ENCODE results near the gene OPN1SW. TPM values are rescaled to one million over a fixed set of nuclear protein-coding genes. Genes with fewer than 3 reads are reported as not detected.

The OPN1SW gene
- total and polyA plus RNA-seq, 9 of the 15 experiments (the other 6 are each of a cell fraction or from before 2014, with no cell fraction given), result 0.84 to 1.0 TPM; not detected in 7

DNA sequence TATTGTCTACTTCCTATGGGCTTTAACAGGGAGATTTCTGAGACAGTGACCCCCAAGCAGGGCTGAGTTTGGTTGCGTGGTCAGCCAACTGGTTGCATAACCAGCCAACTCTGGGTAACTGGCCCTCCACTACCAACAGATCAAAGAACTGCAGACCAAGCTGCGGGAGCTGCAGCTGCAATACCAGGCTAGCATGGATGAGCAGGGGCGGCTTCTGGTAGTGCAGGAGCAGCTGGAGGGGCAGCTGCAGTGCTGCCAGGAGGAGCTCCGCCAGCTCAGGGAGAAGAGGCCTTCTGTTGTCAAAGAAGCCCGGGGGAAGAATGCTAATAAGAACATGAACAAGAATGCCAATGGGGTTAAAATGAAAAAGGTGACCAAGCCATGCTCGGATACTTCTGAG, 38.9 kb upstream of the OPN1SW start (continued):
- no peak for TF ChIP-seq FOXK1 (CRISPR knock-in tag; IDR thresholded peaks at IDR 0.05; ENCODE audit: borderline replicate concordance)
- TF ChIP-seq, protein P1, sequence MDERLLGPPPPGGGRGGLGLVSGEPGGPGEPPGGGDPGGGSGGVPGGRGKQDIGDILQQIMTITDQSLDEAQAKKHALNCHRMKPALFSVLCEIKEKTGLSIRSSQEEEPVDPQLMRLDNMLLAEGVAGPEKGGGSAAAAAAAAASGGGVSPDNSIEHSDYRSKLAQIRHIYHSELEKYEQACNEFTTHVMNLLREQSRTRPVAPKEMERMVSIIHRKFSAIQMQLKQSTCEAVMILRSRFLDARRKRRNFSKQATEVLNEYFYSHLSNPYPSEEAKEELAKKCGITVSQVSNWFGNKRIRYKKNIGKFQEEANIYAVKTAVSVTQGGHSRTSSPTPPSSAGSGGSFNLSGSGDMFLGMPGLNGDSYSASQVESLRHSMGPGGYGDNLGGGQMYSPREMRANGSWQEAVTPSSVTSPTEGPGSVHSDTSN (CRISPR knock-in tag; IDR thresholded peaks at IDR 0.05; ENCODE audit: low read depth), result no peak
- TF ChIP-seq, protein P1 (tag; conservative IDR thresholded peaks at IDR 0.05; ENCODE audit: low read depth), result no peak
- no peak for TF ChIP-seq MAFG (tag; conservative IDR thresholded peaks at IDR 0.05)

DNA sequence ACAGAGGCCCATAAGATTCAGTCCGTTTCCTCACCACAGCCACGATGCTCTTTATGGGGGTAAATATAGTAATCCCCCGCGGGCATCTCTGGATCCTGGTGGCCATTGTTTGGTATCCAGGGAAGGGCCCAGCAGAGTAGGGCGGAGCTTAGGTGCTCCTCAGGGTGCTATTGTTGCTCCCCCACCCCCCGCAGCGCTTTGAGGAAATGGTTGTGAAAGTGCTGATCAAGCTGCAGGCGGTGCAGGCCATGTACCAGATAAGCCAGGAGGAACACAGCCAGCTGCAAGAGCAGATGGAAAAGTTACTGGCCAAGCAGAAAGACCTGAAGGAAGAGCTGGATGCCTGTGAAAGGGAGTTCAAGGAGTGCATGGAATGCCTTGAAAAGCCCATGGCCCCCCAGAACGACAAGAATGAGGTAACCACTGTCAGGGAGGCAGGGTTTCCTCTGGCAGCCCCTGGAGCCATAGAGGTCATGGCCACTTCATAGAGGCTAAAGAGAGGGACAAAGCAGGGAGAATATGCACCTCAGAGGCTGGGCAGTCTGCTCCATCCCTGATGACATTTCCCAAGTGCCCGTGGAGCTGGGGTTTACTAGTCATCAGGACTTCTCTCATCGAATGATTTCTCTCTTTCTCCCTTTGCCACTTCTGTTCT, 37.0 kb upstream of the OPN1SW start:
- BruUV-seq (replicated peaks), result no TSS peak
- intact Hi-C loops (cut with micrococcal nuclease), result no loop called here
- ATAC-seq, result peak; percentile 92
- peaks cover 26 to 33% of the 10 kb centered on the region in 2 experiments; a peak in 4 of 5 replicates for H3K4me1 ChIP-seq (replicated peaks in 1 of 2; ENCODE audit: control insufficient read depth in 2 of 2, insufficient read depth in 2 of 2, low read length in 2 of 2)
- H3K9me1 ChIP-seq (ENCODE audit: control insufficient read depth, insufficient read depth, low read length), result peaks cover 6% of the 10 kb centered on the region
- H2AFZ ChIP-seq (ENCODE audit: low read depth, low read length), result peak overlapping the region; percentile 48
- FAIRE-seq, result peak; percentile 92
- H3K79me2 ChIP-seq (ENCODE audit: control insufficient read depth, insufficient read depth, low read length), result no peaks in the 10 kb centered on the region
- CTCF ChIA-PET (ENCODE audit: low intra/inter-chr PET ratio), result no interaction called here
- POLR2A ChIA-PET, result interaction anchor here (0.5 to 4.7 kb wide), 19 partner anchors 7 to 141 kb away, joined by 3 to 20 read pairs (median 5); partner anchors contain the start of gene GARIN1A
- no peaks in the 10 kb centered on the region for H3K27me3 ChIP-seq (ENCODE audit: control insufficient read depth in 2 of 2, insufficient read depth in 2 of 2, low read length in 2 of 2)
- no peaks in the 10 kb centered on the region for H4K20me1 ChIP-seq (replicated peaks; ENCODE audit: control insufficient read depth, insufficient read depth, low read length)
- H3K9me3 ChIP-seq (replicated peaks; ENCODE audit: control insufficient read depth, insufficient read depth, low read depth, low read length), result no peaks in the 10 kb centered on the region
- peaks cover 38% of the 10 kb centered on the region for H3K36me3 ChIP-seq (ENCODE audit: control insufficient read depth, insufficient read depth, low read length)
- WGBS (ENCODE audit: insufficient coverage, low coverage, missing lambda C conversion rate), result 8% methylated on average over 11 of the region's 11 CpGs
- in situ Hi-C loops (cut with MboI), result no loop called here
- DNase-seq (ENCODE audit: extremely low read depth in 1 of 4, low spot score in 3 of 4), result peak; percentile 87 to 97 (median 92)
- no peak overlapping the region for H3K4me3 ChIP-seq
- peak overlapping the region; percentile 58 for H3K4me2 ChIP-seq (ENCODE audit: insufficient read depth, low read length)
- H3K9ac ChIP-seq (ENCODE audit: insufficient read depth in 1 of 2, low read depth in 2 of 2, low read length in 2 of 2), result peak overlapping the region in 1 of 2 experiments; percentile 42; a peak in 1 of 4 replicates
- H3K27ac ChIP-seq (ENCODE audit: extremely low read depth, low read depth, low read length), result peak overlapping the region; percentile 9; the same call in 1 of the 3 replicates
- TF ChIP-seq PHF21A (IDR thresholded peaks at IDR 0.05; ENCODE audit: borderline replicate concordance, low read depth), result peak; percentile 62; the same call in 1 of the 2 replicates
- peak; percentile 30 to 46; a peak in 3 of 4 replicates for TF ChIP-seq NRF1 (conservative IDR thresholded peaks at IDR 0.05 in 1 of 2, IDR thresholded peaks at IDR 0.05 in 1 of 2)
- 0 out of 4 replicates have a peak, but pooled peaks of 1 of the 2 experiments have one; percentile 41 for TF ChIP-seq NONO (IDR thresholded peaks at IDR 0.05; ENCODE audit: low read depth in 2 of 2, low read length in 1 of 2)
- peak; percentile 92 for TF ChIP-seq MAFG (tag; conservative IDR thresholded peaks at IDR 0.05)
- TF ChIP-seq MYBL2 (IDR thresholded peaks at IDR 0.05; ENCODE audit: low read depth), result no peak
- no peak for TF ChIP-seq MYBL2 (CRISPR knock-in tag; IDR thresholded peaks at IDR 0.05; ENCODE audit: borderline replicate concordance)
- TF ChIP-seq, protein P2, sequence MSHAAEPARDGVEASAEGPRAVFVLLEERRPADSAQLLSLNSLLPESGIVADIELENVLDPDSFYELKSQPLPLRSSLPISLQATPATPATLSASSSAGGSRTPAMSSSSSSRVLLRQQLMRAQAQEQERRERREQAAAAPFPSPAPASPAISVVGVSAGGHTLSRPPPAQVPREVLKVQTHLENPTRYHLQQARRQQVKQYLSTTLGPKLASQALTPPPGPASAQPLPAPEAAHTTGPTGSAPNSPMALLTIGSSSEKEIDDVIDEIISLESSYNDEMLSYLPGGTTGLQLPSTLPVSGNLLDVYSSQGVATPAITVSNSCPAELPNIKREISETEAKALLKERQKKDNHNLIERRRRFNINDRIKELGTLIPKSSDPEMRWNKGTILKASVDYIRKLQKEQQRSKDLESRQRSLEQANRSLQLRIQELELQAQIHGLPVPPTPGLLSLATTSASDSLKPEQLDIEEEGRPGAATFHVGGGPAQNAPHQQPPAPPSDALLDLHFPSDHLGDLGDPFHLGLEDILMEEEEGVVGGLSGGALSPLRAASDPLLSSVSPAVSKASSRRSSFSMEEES (CRISPR knock-in tag; IDR thresholded peaks at IDR 0.05), result no peak
- no peak for TF ChIP-seq TAF15 (IDR thresholded peaks at IDR 0.05; ENCODE audit: low read depth, low read length)
- no peak for TF ChIP-seq KLF13 (tag; IDR thresholded peaks at IDR 0.05; ENCODE audit: borderline replicate concordance, low read depth)
- TF ChIP-seq, protein P3, sequence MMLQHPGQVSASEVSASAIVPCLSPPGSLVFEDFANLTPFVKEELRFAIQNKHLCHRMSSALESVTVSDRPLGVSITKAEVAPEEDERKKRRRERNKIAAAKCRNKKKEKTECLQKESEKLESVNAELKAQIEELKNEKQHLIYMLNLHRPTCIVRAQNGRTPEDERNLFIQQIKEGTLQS (IDR thresholded peaks at IDR 0.05), result no peak
- TF ChIP-seq, protein P3 (CRISPR knock-in tag; conservative IDR thresholded peaks at IDR 0.05), result 0 out of 2 replicates have a peak, but pooled peaks have one; percentile 16

Data from K562 (cell line).